ENCODE data around the gene SLC25A21. TPM values are rescaled to one million over a fixed set of nuclear protein-coding genes. Genes with fewer than 3 reads are reported as not detected.

SLC25A21 gene
- total RNA-seq, 4 donors from 2014 or later: 0.67 to 2.1 (median 0.91) TPM

DNA sequence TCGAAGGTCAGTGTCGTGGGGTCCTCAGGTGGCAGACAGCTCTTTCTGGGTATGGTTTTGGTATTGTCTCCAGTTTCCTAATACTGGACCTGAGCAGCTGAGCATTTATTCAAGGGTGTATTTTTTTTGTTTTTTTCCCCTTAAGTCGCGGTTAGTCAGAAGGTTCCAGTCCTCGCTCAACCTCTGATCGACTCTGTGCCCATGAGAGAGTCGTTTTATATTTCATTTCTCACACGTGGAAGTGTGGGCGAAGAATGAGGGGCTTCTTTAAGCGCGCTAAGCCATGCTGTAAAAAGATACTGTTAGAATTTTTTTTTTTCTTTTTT, 25.8 kb upstream of the SLC25A21 start:
- Histone ChIP-seq H3K9me3 (no peaks in the 10 kb centered on the region), H3K27ac (peak overlapping the region; percentile 86 to 92 (median 90)), H3K4me3 (peak overlapping the region; percentile 61 to 83 (median 64)), H3K36me3 (no peaks in the 10 kb centered on the region), H3K27me3 (no peaks in the 10 kb centered on the region), H3K4me1 (peaks cover 0 to 43% (median 0%) of the 10 kb centered on the region in 3 donors)
- intact Hi-C loops (cut with DNase I): no loop called here
- WGBS, 2 donors: 6 to 15% methylated on average over 11 of the region's 11 CpGs
- TF ChIP-seq, protein P1, sequence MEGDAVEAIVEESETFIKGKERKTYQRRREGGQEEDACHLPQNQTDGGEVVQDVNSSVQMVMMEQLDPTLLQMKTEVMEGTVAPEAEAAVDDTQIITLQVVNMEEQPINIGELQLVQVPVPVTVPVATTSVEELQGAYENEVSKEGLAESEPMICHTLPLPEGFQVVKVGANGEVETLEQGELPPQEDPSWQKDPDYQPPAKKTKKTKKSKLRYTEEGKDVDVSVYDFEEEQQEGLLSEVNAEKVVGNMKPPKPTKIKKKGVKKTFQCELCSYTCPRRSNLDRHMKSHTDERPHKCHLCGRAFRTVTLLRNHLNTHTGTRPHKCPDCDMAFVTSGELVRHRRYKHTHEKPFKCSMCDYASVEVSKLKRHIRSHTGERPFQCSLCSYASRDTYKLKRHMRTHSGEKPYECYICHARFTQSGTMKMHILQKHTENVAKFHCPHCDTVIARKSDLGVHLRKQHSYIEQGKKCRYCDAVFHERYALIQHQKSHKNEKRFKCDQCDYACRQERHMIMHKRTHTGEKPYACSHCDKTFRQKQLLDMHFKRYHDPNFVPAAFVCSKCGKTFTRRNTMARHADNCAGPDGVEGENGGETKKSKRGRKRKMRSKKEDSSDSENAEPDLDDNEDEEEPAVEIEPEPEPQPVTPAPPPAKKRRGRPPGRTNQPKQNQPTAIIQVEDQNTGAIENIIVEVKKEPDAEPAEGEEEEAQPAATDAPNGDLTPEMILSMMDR (IDR thresholded peaks at IDR 0.05): peak in 1 of 6 experiments; percentile 15
- TF ChIP-seq POLR2A (IDR thresholded peaks at IDR 0.05): no peak
- no peak for DNase-seq

- WGBS, 2 donors: 2 to 9% methylated on average over 28 of the region's 70 CpGs
- no peaks in the 10 kb centered on the region for H3K27me3 ChIP-seq
- intact Hi-C loops (cut with DNase I): no loop called here
- TF ChIP-seq, protein P1 (IDR thresholded peaks at IDR 0.05): peak in 2 of 6 experiments; percentile 23 to 35
- TF ChIP-seq POLR2A (IDR thresholded peaks at IDR 0.05): peak in 2 of 4 donors; percentile 29 to 33
- peak within 1 kb of the TSS; percentile 61 to 83 (median 64) for H3K4me3 ChIP-seq
- DNase-seq: no peak
- H3K27ac ChIP-seq: peak within 1 kb of the TSS; percentile 86 to 92 (median 90)
- H3K4me1 ChIP-seq: peaks cover 0 to 37% (median 0%) of the 10 kb centered on the region in 3 donors
- H3K36me3 ChIP-seq: no peaks in the 10 kb centered on the region
- H3K9me3 ChIP-seq: no peaks in the 10 kb centered on the region
Observed at GRCh38 chr14:37197421-37198272, 25.2 kb upstream of the SLC25A21 start, which contains the start of gene MIPOL1. MIPOL1 (plus strand) TSS chr14:37197937; CDS start chr14:37247889, 49,952 bp downstream.

GRCh38 chr14:37196604-37197420, 24.4 kb upstream of the SLC25A21 start:
- Histone ChIP-seq H3K27me3 (no peaks in the 10 kb centered on the region), H3K36me3 (no peaks in the 10 kb centered on the region), H3K4me1 (peaks cover 0 to 29% (median 0%) of the 10 kb centered on the region in 3 donors), H3K27ac (peak overlapping the region; percentile 86 to 92 (median 90)), H3K4me3 (peak overlapping the region; percentile 61 to 83 (median 64)), H3K9me3 (no peaks in the 10 kb centered on the region)
- intact Hi-C loops (cut with DNase I): no loop called here
- TF ChIP-seq, protein P1 (IDR thresholded peaks at IDR 0.05): no peak
- no peak for TF ChIP-seq POLR2A (IDR thresholded peaks at IDR 0.05)
- 88% methylated on average over 17 of the region's 17 CpGs for WGBS, 2 donors
- DNase-seq: no peak

GRCh38 chr14:37195327-37195726, 22.9 kb upstream of the SLC25A21 start:
- 65 to 78% methylated on average over 1 of the region's 1 CpG for WGBS, 2 donors
- Histone ChIP-seq H3K4me3 (no peak overlapping the region), H3K27ac (no peak overlapping the region), H3K9me3 (no peaks in the 10 kb centered on the region), H3K4me1 (peaks cover 0 to 26% (median 0%) of the 10 kb centered on the region in 3 donors), H3K27me3 (no peaks in the 10 kb centered on the region), H3K36me3 (no peaks in the 10 kb centered on the region)
- intact Hi-C loops (cut with DNase I): no loop called here
- TF ChIP-seq, protein P1 (IDR thresholded peaks at IDR 0.05): no peak
- no peak for TF ChIP-seq POLR2A (IDR thresholded peaks at IDR 0.05)
- DNase-seq: no peak

All from esophagus squamous epithelium (tissue), 5 donors.